Activated naive CD4-positive, alpha-beta T cell (primary cell): Measurements from ENCODE around the gene FRAT1.

Source experiments
- DNase-seq, 4 experiments: peaks; one replicate each; lab custom pipeline; 2025; lab: John Stamatoyannopoulos, UW

FRAT1 gene

GRCh38 chr10:97307866-97308780 is 10.9 kb upstream of the FRAT1 start:
- DNase-seq: no peak

DNA sequence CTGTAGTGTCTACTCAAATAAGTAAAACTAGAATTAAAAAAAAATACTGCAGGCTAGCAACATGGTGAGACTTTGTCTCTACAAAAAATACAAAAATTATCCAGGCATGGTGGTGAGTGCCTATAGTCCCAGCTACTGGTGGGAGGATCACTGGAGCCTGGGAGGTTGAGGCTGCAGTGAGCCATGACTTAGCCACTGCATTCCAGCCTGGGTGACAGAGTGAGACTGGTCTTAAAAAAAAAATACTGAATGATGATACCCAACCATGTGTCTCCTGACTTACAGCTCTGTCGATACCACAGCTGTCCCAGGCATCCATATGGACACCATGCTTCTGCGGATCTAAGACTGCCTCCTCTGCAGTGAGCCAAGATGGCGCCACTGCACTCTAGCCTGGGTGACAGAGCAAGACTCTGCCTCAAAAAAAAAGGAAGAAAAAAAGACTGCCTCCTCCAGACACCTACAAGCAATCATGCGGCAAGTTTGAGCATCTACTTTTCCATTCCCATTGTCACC is 7.9 kb upstream of the FRAT1 start:
- DNase-seq: no peak

DNA sequence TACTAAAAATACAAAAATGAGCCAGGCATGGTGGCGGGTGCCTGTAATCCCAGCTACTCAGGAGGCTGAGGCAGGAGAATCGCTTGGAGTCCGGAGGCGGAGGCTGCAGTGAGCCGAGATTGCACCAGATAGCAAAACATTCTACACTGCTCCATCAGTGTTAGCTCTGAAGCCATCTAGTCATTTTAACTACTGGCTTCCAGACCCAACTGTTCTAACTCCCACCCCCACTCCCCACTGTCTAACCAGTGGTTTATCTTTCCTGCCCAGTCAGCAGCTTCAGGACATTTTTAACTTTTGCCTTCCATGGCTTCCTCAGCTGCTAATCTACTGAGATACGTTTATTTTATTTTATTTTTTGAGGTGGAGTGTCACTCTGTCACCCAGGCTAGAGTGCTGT is 6.2 kb upstream of the FRAT1 start:
- no peak for DNase-seq

GRCh38 chr10:97314671-97315070 is 4.4 kb upstream of the FRAT1 start:
- no peak for DNase-seq

DNA sequence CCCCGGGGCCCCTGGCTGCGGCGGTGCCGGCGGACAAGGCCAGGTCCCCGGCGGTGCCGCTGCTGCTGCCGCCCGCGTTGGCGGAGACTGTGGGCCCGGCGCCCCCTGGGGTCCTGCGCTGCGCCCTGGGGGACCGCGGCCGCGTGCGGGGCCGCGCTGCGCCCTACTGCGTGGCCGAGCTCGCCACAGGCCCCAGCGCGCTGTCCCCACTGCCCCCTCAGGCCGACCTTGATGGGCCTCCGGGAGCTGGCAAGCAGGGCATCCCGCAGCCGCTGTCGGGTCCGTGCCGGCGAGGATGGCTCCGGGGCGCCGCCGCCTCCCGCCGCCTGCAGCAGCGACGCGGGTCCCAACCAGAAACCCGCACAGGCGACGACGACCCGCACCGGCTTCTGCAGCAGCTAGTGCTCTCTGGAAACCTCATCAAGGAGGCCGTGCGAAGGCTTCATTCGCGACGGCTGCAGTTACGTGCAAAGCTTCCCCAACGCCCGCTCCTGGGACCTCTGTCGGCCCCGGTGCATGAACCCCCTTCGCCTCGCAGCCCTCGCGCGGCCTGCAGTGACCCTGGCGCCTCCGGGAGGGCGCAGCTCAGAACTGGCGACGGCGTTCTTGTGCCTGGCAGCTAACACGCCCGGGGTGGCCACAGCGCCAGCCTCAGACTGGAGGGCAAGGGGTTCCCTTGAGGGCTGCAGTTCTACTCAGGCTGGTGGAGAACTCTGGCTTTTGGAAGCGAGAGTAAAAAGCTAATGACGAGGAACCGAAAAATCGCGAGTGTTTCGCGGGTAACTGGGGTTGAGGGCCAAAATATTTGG is 804 bp downstream of the FRAT1 start:
- DNase-seq: peak; percentile 27 to 59 (median 48)

DNA sequence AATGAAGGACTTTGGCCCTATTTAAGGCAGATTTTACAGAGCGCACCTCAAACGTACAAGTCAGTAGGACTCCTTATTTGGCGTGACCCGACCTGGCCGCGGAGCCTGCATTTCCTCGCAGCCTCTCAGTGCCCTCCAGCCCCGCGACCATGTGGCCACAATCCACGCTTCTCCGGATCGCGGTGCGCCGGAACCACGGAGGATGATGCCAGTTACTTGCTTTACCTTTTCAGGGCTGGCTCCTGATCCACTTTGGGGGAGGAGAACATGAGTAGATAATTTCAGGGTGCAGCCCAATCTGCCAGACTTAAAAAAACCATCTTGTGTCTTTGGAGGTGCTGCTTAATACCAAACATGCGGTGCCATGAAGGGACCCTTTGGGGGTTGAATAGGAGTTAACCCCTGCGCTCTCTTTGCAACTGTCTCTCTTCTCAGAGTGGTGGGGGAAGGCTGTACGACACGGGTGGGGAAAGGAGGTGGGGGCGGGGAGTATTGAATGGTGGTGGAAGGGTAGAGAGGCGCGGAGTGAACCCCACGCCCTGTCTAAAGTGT is 1.5 kb downstream of the FRAT1 start:
- peak in 2 of 4 experiments; percentile 11 to 28 for DNase-seq

- peak in 1 of 4 experiments; percentile 10 for DNase-seq
These were observed 2.1 kb downstream of the FRAT1 start for GRCh38 chr10:97321032-97321803.

DNA sequence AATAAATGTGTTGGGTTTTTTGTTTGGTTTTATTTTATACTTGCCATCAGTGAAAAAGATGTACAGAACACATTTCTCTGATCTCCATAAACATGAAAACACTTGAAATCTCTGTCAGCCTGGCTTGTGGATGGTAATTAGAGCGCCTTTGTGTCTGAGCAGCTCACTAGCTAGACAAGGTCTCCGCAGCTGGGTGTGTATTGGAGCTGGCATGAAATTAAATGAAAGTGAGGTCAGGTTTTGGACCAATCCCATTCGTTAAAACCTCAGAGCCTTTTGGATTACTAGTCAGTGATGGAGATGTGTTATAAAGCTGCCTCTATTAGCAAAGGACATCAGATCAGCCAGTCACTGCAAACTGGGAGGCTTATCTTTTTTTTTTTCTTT is 2.7 kb downstream of the FRAT1 start:
- DNase-seq: no peak

DNA sequence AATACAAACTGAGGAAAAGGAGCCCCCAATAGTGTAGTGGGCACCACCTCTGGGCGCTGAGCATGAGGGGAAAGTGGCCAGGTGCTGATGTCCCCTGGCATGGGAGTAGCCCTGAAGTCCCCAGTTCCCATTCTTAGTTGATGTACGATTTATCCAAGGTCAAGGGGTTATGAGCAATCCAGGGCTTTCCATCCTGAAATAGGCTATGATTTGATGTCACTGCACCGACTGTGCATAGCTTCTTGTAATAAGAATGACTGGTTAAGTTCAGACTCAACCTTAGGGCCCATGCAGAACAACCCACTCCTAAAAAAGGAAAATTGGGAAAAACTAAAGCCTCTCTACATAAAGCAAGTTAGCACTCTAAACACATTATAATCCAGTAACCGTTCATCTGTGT is 4.4 kb downstream of the FRAT1 start:
- no peak for DNase-seq

DNA sequence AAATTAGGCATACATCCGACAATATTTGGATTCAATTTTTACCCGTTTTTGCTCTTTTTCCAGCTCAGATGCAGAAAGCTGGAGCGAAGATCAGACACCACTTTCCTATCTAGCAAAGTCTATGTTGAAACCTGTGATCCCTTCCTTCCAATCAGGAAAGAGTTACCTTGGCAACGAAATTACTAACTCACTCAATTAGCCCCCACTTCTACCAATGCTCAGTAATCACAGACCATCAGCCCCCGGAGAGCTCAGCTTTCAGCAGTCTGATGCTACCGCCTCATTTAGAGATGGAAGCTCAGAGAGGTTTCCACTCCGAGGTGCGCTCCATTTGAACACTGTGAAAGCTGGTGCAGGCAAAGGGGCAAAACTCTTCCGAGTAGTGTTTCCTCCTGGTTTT is 6.7 kb downstream of the FRAT1 start:
- no peak for DNase-seq

GRCh38 chr10:97327348-97328294 is 8.6 kb downstream of the FRAT1 start:
- no peak for DNase-seq

GRCh38 chr10:97328646-97329453 is 9.8 kb downstream of the FRAT1 start:
- no peak for DNase-seq

DNA sequence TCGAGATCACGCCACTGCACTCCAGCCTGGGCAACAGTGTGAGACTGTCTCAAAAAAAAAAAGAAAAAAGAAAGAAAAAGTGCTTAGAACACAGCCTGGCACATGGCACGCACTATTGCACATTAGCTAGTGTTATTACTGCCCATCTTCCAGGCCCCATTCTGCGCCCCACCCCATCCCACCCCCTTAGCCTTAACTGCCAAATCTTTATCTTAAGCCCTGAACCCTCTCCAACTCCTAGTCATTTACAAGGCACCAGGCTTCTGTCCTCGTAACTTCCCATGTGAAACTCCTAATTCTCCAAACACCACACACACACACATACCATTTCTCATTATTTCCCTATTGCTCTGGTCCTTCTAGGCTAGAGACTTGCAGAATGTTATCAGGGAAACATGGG is 10.7 kb downstream of the FRAT1 start:
- no peak for DNase-seq

DNA sequence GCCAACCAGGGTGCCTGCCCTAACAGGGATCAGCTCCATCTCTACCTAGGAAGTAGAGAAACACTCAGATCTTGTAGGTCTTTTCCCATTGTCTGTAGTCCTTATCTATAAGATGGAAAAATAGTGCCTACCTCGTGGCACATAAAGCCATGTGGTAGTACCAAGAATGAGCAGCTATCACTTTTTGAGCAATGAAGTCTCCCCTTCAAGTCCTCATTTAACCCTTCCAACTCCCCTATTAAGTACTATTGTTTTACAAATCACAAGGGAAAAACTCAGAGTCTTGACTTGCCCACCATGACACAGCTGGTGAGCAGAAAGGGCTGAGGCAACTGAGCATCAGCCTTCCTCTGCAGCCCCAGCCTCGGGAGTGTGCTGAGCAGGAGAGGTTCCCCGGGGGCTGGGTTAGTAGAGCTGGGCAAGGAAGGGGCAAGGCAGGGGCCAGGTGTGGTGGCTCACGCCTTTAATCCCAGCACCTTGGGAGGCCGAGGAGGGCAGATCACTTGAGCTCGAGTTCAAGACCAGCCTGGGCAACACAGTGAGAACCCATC is 12.2 kb downstream of the FRAT1 start:
- no peak for DNase-seq

GRCh38 chr10:97332591-97333350 is 13.7 kb downstream of the FRAT1 start:
- no peak for DNase-seq

DNA sequence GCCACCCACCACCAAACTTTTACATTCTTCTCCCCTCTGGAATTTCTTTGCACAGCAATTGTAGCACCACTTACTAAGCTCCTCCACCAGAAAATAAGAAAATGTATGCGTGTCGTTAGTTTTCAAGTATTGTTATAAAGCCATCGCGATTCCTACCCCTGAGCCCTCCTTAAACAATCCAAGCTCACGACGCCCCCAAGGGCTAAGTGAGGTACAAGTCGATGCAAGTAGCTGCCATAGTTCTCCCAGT is 14.2 kb downstream of the FRAT1 start:
- DNase-seq: no peak

- DNase-seq: peak in 2 of 4 experiments; percentile 14 to 15
These were observed 14.7 kb downstream of the FRAT1 start for GRCh38 chr10:97333601-97334369.
